HS-27A (cell line): ENCODE results near the gene SPINK14.

Experiments
- DNase-seq: peaks from one replicate; pipeline ENCODE4 v3.0.0-alpha.2; 2012; ENCODE audit warnings: low read depth, missing footprints

The SPINK14 gene

DNA sequence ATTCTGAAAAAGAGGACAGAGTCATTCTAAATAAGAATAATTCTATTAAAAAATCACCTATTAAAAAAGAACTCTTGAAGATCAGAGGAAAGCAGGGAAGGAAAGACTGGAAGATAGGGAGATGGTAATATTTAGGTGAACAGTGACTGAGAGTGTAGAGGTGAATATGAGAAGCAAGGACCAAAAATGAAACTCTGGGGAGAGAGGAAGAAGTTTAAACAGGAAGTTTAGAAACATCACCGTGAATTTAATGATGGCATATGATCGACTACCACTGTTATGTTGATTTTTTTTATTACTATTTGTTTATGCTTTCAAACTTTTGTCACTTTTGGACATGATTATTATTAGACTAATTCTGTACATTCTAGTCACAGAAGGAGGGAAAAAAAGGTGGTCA is 32.8 kb downstream of the SPINK14 start:
- DNase-seq, result no peak

DNA sequence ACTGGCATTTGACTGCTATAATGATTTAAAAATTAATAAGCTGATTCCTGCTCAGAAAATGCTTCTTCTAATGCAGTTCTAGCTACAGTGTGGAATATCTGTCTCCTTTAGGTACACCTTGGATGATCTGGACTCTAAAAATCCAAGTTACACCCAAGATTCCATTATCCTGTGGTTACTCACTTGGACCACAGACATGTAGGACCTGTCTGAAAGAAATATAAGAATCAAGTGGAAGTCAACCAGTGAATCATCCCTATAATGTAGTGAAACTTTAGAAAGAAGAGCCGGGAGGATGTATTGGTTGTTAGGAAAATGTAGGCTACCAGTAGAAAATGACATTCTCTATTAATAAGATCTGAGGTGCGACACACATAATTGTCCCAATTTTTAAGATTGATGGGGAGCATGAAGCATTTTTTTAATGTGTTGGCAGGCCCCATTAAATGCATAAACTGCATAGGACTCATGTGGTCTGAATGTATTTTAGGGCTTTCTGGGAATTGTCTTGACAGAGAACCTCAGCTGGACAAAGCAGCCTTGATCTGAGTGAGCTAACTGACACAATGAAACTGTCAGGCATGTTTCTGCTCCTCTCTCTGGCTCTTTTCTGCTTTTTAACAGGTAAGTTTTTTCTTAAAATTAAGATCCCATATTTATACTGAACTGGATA is 34.3 kb downstream of the SPINK14 start, which contains the start of gene SPINK6:
SPINK6 (plus strand) TSS at position 512 of the 673 bp plus-strand sequence; CDS start at position 567, 55 bp downstream.
- DNase-seq, result no peak

DNA sequence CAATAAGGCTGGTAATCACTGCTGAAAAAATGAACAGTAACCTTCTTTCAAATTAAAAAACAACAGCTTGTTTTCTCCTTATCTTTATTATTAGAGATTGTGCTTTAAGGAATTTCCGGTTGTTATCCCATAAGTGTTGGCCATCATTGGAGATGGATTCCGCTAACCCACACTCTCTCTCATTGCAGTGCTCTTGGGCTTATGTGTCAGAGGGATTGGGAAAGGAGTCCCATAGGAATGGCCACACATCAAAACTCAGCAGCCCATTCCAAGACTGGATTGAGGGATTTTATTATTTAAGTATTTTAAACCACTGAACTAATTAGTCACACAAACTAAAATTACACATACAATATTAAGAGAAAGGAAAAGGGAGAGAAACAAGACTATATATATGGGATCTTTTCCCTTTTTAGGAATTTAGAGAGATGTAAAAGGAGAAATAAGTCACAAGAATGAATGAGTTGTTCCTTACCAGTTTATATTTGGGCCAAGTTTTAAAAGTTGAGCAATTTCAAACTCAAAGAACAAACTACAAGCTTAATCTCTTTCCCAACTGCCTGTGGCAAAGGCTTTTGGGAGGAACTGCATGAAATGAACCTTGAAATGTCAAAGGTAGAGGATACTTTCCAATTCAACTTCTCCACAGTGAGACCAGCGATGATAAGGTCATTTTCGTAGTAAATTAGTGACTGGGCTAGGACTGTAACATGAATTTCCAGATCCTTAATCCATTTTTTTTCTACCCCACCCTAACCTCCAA is 36.9 kb downstream of the SPINK14 start:
- DNase-seq, result no peak

DNA sequence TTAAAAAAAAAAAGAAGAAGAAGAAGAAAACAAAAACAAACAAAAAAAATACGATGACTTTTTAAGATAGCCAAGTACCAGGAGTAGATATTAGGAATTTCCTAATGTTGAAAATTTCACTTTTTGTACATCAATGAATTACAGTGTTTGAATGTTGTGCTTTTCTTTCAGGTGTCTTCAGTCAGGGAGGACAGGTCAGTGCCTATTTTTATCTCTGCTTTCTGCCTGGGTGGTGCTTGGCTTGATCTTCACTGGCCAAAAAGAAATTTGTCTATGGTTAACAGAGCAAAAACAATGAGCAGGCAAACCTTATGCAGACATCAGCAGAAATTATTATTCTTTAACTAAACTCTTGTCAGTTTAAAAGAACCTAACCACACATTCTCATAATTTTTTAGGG is 37.5 kb downstream of the SPINK14 start:
- no peak for DNase-seq

DNA sequence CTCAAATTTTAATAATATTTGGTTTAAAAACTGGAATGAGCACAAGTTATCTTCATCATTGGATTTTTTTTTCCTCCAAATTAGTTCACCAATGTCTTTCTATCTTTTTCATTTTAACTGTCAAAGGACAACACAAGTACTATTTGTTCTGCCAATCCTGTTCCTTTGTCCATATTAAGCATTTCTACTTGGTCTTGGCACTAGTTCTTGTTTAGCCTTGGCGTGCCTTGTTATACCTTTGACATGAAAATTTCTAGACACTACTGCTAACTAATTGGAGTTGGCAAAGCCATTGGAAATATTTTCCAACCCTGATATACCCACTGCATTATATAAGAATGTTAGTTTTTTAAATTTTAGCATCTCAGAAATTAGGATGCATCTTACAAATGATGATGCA is 38.3 kb downstream of the SPINK14 start:
- no peak for DNase-seq

DNA sequence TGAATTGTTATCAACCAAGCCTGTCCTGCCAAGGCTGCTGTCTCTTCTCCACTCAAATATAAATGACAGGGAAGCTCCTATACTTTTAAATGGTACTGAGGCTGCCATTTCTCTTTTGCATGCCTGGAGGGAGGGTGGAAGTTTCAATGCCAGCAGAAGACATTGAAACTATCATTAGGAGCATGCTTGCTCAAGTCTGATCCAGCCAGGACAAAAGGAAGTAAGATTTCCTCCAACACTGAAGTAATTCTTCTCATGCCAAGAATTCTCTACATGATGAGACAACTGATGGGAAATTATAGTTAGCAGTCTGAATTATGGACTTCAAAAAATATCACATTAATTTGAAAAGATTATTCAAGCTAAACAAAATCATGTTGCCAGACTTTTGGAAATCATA is 39.9 kb downstream of the SPINK14 start:
- DNase-seq, result no peak

DNA sequence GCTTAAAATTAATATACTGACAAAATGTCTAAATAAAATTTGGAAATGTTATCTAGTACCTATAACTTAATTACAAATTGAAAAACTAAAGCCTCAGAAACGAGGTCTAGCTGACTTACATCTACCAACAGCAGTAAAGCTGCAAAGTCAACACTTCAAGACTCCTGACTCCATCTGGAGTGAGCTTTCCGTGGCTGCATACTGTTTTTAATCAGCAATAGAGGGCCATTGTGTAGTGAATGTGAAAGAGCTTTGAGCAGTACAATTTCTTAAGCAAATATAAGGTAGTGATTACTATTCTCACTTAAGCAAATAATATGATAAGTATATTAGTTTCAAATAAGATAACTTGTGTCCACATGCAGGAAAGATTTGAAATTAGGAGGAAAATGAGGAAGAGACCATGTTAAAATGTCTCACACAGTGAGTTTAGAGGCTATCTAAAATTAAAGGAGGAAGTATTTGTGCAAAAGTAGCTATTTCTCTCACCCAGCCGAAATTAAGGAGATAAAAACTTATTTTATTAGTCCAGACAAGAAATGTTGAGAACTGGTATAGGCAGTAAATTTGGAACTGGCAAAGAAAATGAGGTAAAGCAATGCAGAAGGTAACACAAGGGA is 40.9 kb downstream of the SPINK14 start:
- no peak for DNase-seq

DNA sequence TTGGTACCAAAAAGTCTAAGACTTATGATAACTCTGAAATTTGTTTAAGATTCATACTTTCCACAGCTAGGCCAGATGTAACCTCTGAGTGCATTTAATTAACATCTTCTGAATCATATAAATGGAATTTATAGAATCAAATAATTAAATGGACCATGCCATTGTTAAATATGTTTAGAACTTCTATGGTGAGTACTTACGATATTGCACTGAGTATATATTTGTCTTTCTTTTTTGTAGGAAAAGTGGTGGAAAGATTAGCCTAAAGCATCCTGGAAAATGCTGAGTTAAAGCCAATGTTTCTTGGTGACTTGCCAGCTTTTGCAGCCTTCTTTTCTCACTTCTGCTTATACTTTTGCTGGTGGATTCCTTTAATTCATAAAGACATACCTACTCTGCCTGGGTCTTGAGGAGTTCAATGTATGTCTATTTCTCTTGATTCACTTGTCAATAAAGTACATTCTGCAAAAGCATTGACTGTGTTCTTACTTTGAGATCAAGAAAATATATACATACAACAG is 46.4 kb downstream of the SPINK14 start:
- no peak for DNase-seq

DNA sequence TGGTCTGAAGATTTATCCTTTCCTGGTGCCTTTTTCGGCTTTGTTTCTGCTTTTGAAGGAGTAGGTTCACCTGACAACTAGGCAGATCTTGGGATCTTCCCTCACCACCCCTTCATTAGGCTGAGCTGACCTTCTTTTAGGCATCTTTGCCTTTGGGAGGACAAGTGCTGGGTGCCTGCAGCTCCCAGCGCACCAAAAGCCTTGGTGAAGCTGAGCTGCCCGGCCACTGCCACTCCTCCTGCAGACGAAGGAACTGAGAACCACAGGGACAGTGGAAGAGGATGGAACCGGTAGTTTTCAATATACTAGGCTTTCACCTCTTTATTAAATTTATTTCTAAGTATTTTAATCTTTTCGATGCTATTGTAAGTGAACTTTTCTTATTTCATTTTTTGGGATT is 53.2 kb downstream of the SPINK14 start:
- DNase-seq, result no peak

DNA sequence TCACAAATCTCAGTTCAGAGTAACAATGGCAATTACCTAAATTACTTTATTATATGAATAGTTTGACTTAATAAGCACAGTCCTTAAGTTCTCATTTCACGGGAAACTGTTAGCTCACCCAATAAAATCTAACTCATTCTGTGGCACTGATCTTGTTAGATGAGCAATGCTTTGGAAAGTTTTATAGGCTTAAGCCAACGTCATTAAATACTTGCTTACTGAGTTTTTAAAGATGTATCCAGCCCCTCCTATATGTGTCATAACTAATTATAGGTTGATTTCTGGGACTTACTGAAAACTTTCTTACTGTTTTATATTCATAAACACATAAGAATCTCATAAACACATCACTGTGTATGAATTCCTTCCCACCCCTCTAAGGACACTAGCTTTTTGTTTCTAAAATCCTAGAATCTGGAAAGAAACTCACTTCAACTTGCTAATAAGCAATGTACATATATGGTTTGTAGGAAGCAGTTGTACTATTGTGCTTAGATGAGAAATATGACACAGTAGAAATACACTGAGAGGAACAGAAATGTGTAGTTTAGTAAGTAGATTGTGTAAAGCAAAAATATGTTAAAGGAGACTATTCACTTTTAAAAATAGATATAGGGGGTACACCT is 55.9 kb downstream of the SPINK14 start:
- no peak for DNase-seq
